ENCODE measurements around the gene AIPL1.
A peak's percentile ranks its signal among the peaks of the same experiment; 100 is the strongest.

The AIPL1 gene

DNA sequence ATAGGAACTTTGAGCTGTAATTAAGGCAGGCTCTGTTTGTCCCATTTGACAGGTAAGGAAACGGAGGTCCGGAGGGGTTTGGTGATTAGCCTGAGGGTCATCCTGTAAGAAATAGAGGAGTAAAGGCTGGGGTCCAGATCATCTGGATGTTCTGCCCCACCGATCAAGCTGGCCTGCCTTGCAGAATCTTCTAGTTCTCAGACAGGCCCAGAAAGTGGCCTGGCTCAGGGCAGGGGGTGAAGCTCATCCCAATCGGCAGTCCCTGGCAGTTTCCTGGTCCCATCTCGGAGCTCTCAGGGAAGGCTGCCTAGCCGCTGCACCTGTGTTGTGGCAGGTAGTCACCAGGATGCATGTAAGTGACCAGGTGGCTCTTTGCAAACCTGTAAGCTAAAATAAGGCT lies 13.6 kb upstream of the AIPL1 start:
- no peak for DNase-seq

DNA sequence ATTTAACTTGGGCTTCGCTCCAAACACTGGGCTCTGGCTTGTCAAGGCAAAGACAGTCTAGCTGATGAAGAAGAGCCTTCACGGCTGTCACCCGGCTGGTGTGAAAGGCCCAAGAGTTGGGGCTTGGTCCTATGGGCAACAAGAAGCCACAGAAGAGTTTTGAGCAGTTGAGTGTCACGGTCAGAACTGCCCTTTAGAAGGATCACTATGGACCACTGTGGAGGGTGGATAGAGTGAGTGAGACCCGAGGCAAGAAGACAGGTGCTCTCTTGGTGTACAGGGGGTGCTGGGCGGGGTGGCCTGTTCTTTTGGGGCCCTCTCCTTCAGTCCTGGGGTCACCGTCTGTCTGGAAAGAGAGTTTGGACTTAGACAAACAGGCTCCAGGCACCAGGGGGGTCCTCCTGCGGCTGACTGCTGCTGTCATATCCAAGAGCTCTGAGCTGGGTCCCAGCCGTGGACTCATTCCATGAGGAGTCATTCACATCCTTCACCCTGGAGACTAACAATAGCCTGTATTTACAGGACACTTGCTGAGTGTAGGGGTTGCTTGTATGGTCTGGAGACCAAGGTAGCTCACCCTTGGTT lies 11.7 kb upstream of the AIPL1 start:
- no peak for DNase-seq

DNA sequence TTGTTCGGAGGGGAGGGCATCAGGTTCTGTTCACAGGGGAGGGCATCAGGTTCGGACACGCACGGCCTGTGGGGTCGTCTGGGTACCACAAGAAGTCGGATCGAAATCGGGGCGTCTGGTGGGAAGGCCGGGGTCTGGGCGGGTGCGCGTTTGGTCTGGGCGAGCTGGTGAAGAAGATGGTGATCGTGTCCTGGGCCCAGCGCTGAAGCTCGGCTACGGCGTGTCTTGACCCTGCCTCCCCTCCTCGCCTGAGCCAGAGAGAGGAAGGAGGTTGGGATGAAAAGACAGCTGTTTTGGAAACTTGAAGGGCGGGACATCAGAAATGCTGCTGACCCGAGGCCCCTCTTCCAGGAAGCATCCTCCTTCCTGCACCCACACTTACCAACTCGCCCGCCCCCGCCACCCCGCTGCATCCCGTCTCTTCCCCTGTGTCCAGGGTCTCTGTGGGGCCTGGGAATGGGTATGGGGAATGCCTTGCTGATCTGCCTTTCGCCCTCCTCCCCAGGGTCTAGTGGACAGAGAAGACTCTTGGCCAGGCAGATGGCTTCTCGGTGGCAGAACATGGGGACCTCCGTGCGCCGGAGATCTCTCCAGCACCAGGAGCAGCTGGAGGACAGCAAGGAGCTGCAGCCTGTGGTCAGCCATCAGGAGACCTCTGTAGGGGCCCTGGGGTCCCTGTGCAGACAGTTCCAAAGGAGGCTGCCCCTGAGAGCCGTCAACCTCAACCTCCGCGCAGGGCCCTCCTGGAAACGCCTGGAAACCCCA lies 9.8 kb upstream of the AIPL1 start:
- no peak for DNase-seq

DNA sequence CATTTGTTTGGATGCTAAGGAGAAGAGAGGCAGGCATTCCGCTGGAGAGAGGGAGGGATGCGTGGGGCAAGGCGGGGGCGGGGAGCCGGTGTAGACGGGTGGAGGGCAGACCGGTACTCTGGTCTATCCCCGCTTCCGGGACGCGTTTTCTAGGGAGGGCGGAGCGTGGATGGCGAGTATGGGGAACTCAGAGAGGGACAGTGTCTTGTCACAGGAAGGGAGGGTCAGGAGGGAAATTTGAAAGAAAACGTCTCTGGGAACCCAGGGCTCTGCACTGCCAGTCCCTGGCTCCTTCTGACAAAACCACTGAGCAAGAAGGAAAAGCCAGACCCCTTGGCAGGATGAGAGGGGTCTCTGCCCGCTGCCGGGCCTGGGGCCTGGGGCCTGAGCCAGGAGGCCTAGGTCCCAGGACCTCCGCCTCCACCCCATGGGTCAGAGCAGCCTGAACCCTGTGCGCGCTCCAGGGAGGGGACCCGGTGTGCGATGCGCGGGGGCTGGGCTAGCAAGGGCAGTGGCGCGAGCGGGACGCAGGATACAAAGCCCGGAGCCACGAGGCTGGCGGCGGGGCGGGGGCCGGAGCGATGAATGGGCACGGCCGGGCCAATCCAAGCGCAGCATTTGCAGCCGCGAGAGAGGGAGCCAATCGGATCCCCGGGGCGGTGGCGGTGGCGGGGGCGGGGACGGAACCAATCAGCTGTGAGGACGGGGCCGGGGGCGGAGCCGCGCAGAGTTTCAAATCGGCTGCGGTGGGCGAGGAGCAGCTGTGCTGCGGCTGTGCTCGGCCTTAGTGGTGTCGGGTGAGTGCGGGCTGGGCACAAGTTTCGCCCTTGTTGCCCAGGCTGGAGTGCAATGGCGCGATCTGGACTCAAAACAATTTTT lies 9.0 kb upstream of the AIPL1 start, which contains the start of gene PIMREG:
Gene PIMREG, plus strand, starts transcription at position 764 of the 879 bp plus-strand sequence. CDS start 656 bp downstream, outside the sequence.
- peak; percentile 90 for DNase-seq

DNA sequence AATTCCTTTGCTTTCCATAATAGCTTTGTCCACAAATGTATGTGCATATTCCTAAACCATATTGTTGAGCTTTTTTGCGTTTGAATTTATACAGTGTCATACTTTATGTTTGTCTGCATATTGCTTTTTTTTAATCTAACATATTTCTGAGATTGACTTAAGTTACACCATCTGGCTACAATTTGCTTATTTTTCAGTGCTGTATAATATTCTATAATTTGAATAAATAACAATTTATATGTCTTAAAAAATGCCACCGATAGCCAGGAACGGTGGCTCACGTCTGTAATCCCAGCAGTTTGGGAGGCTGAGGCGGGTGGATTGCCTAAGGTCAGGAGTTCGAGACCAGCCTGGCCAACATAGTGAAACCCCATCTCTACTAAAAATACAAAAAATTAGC lies 7.9 kb upstream of the AIPL1 start:
- no peak for DNase-seq

DNA sequence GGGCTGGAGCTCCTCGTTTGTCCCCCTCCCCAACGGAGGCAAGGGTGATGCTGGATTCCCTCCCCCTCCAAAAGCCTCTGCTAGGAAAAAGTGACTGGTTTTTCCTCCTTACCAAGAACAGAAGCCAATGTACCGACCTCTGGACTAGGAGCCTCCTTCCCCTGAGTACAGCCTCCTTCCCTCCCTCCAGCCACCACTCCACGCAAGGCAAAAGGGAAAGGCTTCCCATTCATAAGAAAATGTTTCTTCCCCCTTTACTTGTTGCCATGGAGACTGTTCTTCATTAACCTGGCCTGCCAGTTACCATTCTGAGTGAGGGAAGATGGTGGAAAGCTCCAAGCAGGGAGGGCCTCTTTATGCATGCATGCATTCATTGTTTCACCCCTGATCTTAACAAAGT lies 5.0 kb upstream of the AIPL1 start:
- no peak for DNase-seq

DNA sequence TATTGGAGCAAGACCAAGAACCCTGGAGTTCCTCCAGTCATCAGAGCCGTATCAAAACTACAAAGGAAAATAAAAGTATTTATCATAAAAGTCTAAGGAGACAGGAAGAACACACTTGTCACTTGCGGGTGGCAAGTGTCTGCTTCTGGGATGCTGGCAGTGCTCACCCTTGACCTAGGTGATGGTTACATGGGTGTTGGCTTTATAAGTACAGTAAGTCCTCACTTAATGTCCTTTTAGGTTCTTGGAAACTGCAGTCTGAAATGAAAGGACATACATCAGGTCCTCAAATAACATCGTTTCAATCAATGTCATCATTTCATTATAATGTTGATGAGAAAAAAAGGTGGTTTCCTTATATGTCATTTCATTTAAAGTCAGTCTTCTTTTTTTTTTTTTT lies 3.0 kb upstream of the AIPL1 start:
- no peak for DNase-seq

DNA sequence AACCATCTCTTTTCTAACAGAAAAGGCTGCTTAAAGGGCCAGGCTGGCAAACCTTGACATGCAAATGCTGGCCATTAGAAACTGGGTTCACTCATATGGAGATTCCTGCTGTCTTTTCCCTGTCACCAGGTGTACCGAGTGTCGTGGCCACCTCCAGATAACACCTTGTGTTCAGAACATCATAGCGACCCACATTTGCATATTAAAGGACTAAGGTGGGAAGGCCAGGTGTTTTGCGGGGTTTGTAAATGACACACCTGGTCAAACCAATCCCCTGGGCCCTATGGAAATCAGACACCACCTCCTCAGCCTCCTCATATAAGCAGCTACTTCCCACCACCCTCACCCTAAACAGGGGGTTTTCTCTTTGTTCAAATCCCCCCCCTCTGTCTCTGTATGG lies 2.5 kb upstream of the AIPL1 start:
- DNase-seq, result no peak

DNA sequence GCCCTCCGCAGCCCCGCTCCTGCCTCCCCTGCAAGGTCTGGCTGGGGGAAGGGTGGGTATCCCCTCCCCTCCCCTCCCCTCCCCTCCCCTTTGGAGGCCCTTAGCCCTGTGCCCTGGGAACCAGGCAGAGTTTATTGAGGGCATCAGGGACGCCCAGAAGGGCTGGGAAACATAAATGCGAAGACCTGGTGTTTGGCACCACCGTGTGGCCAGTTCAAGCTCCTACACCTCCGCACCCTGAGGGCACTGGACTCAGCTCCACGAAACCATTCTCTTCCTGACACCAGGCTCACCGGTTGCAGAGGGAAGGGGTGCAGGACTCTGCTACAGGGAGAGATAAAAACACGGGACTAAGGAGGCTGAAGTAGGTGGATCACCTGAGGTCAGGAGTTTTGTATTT lies 1.0 kb upstream of the AIPL1 start:
- peak; percentile 66 for DNase-seq

DNA sequence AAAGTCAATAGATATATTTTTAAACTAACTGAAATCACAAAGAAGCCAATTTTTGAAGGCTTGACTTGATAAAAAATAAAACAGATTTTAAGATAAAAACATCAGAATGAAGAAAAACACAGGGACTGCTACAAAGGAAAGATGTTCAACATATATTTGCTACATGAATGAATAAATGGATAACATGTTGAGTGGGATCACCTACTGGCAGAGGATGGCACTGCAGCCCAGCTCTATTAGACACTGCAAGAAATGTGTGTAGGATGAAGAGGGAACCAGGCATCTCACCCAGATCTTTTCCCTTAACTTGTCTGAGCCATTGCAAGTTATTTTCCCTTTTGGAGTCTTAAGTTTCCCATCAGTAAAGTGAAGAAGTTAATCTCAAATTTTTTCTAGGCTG lies 4.2 kb downstream of the AIPL1 start:
- DNase-seq, result no peak

DNA sequence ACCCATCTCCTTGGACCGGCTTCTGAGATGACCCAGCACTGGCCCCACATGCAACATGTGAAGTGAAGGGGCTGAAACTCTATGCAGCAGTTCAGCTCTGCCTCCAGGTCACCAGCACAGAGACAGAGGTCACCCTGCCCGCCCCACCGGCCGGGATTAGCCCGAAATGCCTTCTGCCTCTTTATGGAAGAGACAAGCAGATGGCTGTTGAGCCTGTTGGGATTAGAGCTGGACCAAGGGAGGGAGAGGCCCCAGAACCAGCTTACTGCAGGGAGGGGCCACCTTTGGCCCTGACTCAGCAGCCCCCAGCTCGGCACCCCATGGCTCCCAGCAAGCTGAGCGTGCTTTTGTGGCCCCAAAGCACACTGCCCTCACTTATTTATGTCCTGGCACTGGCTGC lies 5.7 kb downstream of the AIPL1 start:
- DNase-seq, result no peak

DNA sequence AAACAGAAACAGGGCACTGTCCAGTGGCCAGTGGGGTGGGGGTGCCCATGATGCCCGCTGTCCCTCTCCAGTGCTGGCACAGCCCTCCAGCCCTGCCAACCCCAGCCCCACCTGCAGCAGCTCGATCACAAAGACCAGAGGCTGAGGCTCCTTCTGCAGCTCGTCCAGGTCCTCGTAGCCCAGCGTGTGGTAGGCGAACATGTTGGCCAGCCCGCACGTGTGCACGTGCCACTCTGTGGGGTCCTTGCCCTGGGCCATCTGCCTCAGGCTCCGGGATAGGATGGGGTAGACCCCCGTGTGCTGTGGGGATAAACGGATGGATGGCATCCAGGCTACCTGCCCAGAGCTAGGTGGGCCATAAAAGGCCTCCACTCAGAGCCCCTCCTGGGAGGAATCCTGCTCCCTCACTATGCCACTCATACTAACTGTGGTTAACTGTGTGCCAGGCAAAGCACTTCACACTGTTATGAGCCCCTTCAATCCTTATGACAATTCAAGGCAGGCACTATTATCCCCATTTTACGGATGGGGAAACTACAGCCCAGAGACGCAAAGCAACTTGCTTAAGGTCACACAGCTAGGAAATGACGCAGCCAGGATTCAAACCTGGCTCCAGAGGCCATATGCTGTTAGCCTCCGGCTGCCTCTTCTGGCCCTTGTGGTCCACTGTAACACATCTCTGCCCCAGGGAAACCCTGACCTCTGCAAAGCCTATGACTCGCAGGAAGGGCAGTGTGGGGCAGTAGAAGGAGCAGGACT lies 6.5 kb downstream of the AIPL1 start:
- DNase-seq, result no peak

DNA sequence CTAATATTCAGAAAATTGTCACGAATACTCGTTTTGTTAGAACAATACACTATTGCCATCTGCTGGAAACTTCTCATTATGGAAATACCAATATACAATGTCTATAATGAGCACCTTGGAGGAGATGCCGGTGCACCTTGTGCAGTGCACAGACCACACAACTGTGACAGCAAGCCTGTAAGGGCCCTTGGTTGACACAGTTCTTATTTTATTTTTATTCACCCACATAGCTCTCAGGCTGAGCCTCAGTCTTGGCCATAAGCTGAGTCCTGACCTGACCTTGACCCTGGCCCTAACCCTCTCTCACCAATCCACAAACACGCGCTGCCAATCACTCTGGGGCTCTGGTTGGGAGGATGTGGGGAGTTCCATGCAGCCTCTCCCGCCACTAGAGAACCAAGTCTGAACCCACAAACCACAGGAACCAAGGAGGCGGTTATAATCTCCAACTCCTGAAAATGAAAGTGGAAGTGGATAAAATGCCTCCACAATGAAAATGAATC lies 7.6 kb downstream of the AIPL1 start:
- peak; percentile 45 to 61 for DNase-seq

DNA sequence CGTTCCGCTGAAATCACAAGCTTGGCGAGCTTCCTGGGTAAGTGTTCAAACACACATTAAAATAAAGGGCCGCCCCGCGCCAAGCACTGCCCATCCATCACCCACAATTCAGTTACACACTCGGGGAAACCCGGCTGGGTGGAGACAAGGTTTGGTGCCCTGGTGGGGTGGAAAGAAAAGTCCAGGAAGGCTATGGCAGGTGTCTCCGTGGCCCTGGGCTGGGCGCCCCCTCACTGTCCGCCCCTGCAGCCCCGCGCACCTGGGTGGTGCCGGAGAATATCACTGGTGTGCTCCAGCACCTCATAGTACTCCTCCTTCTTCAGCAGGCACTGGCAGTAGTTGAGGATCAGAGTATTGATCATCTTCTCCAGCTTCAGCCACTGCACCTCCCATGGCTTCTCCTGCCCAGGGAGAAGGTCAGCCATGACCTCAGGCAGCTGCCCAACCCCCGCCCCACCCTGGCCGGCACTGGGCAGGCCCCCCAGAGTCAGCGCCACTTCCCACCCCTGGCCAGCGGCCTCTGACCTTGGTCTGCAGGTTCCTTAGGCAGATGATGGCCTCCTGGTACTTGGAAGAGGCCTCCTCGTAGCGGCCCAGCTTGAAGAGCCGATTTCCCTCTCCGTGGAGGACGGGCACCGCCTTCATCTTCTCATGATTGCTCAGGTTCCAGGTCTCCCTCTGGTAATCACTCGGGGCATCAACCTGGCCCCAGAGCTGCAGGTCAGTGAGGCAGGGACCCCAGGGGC lies 8.4 kb downstream of the AIPL1 start:
- DNase-seq, result no peak

DNA sequence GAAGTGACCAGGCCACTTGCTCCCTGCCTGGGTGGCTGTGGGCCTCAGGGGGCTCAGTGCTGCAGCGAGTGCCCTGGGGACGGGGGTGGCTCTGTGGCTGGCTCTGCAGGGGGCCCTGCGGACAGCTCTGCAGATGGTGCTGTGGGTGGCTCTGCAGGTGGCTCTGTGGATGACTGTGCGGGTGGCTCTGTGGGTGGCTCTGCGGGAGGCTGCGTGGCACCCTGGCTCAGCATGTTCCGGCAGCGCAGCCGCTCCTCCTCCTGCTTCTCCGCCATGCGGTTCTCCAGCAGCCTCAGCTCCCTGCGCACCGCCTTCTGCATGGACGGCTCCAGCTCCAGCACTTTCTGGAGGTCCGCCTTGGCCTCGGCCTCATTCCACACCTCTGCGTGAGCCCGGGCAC lies 9.5 kb downstream of the AIPL1 start:
- no peak for DNase-seq

DNA sequence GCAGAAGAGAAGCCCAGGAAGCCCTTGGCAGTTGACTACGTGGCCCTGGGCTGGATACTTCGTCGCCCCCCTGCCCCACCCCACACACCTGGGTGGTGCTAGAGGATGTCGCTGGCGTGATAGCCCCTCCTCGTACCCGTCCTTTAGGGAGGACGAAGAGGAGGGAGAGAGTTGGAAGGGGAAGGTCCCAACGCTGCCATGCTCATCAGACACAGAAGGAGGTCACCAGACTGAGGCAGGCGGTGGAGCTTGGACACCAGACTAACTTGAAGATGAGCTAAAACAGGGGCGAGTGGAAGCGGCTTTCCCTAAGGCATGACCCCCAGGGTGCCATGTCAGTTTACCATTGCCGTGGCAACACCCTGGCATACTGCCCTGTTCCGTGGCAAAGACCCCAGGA lies 11.0 kb downstream of the AIPL1 start:
- DNase-seq, result no peak

DNA sequence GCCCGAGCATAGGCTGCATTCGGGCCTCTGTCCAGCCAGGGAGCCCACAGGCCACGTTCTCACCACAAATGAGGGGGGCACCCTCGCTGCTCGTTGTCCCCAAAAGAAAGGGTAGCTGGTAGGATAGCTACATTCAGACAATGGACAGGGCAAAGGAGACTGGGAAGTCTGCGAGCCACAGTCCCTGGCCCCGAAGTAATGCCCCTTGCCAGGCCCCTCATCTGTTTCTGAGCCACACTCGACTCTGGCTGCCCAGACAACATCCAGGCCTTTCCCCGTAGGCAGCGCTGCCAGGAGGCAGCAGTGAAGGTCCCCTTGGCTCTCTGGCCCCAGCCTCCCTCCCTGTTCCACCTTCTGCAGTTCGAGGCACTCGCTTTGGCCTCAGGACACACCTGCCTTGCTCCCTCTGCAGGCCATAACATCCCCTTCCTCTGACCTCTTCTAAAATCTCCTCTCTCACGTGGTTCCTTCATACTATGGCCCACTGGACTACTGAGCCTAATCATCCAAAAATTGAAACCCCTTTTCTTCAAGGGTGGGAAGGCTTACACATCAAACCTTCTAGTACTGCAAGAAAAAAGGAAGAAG lies 12.2 kb downstream of the AIPL1 start:
- DNase-seq, result no peak

DNA sequence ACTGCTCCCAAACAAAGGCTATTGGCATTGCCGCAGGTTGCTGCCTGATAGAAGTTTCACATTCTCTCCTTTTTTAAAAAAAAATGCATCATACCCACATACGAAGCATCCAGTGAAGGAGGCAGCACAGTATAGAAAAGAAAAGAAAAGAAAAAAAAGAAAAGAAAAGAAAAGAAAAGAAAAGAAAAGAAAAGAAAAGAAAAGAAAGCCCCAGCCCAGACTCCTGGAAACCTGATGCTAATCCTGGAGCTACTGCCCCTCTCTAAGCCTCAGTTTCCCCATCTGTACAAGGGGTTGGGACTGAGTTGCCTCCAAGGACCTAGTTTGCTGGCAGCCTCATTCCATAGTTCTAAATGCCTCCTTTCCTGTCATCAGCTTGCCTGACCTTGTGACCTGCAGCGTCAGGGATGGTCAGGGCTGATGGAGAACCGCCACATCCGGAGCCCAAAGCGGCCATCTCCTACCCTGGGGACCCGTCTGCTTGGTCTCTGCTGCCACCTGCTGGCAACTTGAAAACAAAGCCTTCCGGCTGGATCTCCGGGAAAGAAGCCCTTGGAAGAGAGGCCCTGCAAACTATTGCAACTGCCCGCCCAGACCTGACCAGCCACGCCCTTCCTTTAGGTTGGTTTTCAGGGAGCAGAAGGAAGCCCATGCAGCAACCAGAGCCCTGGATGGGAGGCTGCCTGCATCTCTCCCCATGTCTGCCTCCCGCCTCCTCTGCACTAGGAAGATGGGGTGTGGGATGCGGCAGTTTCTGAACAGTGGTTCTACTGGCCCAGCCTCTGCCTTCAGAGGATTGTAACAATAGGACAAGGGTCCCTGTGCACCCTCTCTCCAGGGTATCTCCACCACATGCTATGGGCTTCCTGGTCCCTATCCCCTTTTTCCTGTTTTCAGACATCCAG lies 13.0 kb downstream of the AIPL1 start:
- peak; percentile 71 to 75 for DNase-seq

DNA sequence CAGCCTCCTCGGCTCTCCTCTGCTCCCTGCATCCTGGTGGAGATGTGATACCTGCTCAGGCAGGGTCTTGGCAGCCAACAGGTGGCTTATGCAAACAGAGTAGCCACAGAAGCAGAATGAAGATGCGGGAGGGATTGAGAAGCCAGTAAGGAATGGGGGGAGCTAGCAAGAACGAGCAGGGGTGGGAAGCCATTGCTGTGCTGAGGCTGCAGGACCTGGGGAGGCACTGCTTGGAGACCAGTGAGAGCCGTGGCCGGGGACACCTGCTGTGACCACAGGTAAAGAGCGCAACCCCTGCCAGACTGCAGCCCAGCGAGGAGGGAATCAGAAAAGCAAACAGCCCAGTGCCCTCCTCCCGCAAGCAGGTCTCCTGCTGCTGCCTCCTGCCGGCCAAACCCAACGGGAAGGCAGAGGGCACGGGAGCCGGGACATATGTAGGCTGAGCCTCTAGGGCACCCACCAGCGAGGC lies 14.7 kb downstream of the AIPL1 start:
- no peak for DNase-seq

DNA sequence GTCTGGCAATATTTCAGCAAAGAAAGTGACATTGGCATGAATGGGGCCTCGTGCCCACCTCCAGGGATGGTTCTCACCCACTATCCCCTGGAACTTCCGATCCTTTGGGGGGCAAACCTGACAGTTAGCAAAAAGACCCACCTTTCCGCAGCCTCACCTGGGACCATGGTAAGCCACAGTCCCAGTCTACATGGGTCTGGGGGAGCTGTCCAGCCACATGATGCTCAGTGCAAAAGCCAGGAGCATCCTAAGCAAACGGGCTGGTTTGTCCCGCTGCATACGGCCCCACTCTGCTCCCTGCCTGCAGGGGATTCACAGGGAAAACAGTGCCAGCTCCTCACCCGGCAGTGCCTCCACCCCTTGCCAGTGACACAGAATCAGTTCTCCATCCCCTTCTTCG lies 19.3 kb downstream of the AIPL1 start:
- no peak for DNase-seq
